Common myeloid progenitor, CD34-positive (primary cell): Measurements from ENCODE around the gene NDUFAF7.
"Not testable (repeated sequence)": the region's sequence is repeated elsewhere in the genome, so short reads cannot be mapped to it uniquely, and the experiment has no call there.

ENCODE experiments used
- CTCF ChIA-PET: fragments of 350-600 bp; sonication (Branson Sonifier 250); formaldehyde crosslinking; loops from one replicate; lab custom pipeline; 2021; ENCODE audit warnings: antibody characterized with exemption; lab: Charles Lee
- POLR2A ChIA-PET: fragments of 350-600 bp; sonication (Branson Sonifier 250); formaldehyde crosslinking; loops from one replicate; lab custom pipeline; 2021; ENCODE audit warnings: antibody characterized with exemption; lab: Charles Lee
- DNase-seq, 3 donors: peaks; one replicate each; pipeline versions ENCODE4 v3.0.0 to v3.0.0-alpha.2; 2013
- H3K27ac ChIP-seq, 2 experiments: 1 replicate in 1 of 2; 2 replicates in 1 of 2; pipeline ENCODE4 v1.7.0; 2013; ENCODE audit warnings: inconsistent platforms in 2 of 2, low read length in 2 of 2, mild to moderate bottlenecking in 2 of 2, low read depth in 1 of 2, moderate library complexity in 1 of 2; ENCODE audit not compliant: severe bottlenecking in 2 of 2, insufficient read depth in 1 of 2, poor library complexity in 1 of 2
- H3K27me3 ChIP-seq, 5 experiments: replicated peaks in 2 of 5; 1 replicate in 3 of 5; 2 replicates in 2 of 5; pipeline versions ENCODE4 v1.6.1 to v1.7.0; 2013; ENCODE audit warnings: low read length in 4 of 5, mild to moderate bottlenecking in 2 of 5, moderate library complexity in 2 of 5, inconsistent platforms in 1 of 5; ENCODE audit not compliant: insufficient read depth in 5 of 5, control insufficient read depth in 4 of 5
- H3K36me3 ChIP-seq, 4 experiments: 1 replicate in 2 of 4; 2 replicates in 2 of 4; pipeline versions ENCODE4 v1.6.1 to v1.7.0; 2013; ENCODE audit warnings: low read length in 3 of 4, control low read depth in 1 of 4, mild to moderate bottlenecking in 1 of 4; ENCODE audit not compliant: control insufficient read depth in 4 of 4, insufficient read depth in 4 of 4
- H3K4me1 ChIP-seq, 4 experiments: 1 replicate in 3 of 4; 2 replicates in 1 of 4; pipeline versions ENCODE4 v1.6.1 to v1.7.1; 2013; ENCODE audit warnings: low read length in 3 of 4, mild to moderate bottlenecking in 3 of 4, control low read depth in 1 of 4, inconsistent platforms in 1 of 4, moderate library complexity in 1 of 4; ENCODE audit not compliant: control insufficient read depth in 4 of 4, insufficient read depth in 4 of 4; ENCODE audit errors: control extremely low read depth in 1 of 4
- H3K4me3 ChIP-seq, 7 experiments: 1 replicate in 4 of 7; 2 replicates in 3 of 7; pipeline versions ENCODE4 v1.5.1 to v1.7.0; 2013; ENCODE audit warnings: mild to moderate bottlenecking in 7 of 7, low read length in 6 of 7, moderate library complexity in 6 of 7, inconsistent platforms in 2 of 7, low read depth in 2 of 7, control low read depth in 1 of 7; ENCODE audit not compliant: insufficient read depth in 4 of 7, control insufficient read depth in 1 of 7; ENCODE audit errors: extremely low read depth in 1 of 7
- H3K9me3 ChIP-seq, 5 experiments: 1 replicate in 4 of 5; 2 replicates in 1 of 5; pipeline versions ENCODE4 v1.6.1 to v1.7.1; 2013; ENCODE audit warnings: low read length in 4 of 5, mild to moderate bottlenecking in 2 of 5, inconsistent platforms in 1 of 5, low read depth in 1 of 5, moderate library complexity in 1 of 5; ENCODE audit not compliant: control insufficient read depth in 4 of 5, insufficient read depth in 2 of 5; ENCODE audit errors: control extremely low read depth in 1 of 5
- WGBS: methylation state at CpG from one replicate; pipeline ENCODE4 v1.1.5; 2013; ENCODE audit not compliant: insufficient coverage; 5-methylcytosine and 5-hydroxymethylcytosine counted together

The NDUFAF7 gene

DNA sequence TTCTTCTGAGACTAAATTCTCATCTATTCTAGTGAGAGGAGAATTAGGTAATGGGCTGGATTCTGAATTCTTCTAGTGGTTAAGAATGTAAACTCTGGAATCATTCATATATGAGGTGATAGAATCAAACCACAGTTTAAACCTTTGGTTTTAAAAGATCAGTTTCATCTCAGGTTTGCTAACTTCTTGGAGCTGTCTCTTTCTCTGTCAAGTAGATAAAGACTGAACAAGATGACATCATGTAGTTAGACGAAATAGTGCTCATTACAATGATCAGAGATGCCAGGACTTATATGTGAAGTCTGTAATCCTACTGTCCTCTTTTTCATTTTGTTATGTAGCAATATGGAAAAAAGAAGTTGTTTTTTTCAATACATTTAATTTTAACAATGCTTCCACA, 30.2 kb upstream of the NDUFAF7 start:
- CTCF ChIA-PET, result interaction anchor here (1.0 to 3.7 kb wide), 6 partner anchors 10 to 50 kb away, joined by 3 to 9 read pairs (median 4); partner anchors contain the start of genes CEBPZ and NDUFAF7
- H3K4me1 ChIP-seq, result peaks cover 3 to 31% (median 16%) of the 10 kb centered on the region in 4 experiments
- POLR2A ChIA-PET, result no interaction called here
- peaks cover 0 to 11% (median 4%) of the 10 kb centered on the region in 5 experiments for H3K9me3 ChIP-seq
- H3K27ac ChIP-seq, result peak overlapping the region in 1 of 2 experiments; percentile 43
- no peaks in the 10 kb centered on the region for H3K27me3 ChIP-seq
- peaks cover 24 to 57% (median 34%) of the 10 kb centered on the region in 4 experiments for H3K36me3 ChIP-seq
- no CpG with 5 or more reads among the region's 1 CpG for WGBS
- no peak for DNase-seq
- H3K4me3 ChIP-seq, result no peak overlapping the region

DNA sequence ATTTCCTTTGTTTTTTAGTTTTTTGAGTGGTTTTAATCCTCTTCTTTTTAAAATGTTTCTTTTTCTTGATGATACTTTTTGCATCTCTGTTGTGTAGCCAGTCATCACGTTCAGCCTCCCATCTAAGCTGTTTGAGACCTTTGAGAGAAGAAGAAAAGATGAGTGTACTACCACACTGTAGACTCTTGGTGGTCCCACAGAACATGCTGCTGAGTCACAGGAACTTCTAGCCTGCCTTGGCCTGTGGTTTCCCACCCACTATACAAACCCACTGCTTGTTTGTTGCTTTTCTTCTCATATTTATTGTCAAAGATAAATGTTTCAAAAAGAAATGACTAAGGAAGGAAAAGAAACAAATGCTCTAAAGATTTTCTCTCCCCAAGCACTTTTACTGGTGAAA, 29.7 kb upstream of the NDUFAF7 start:
- POLR2A ChIA-PET, result no interaction called here
- peaks cover 30 to 63% (median 39%) of the 10 kb centered on the region in 4 experiments for H3K36me3 ChIP-seq
- CTCF ChIA-PET, result interaction anchor here (1.0 to 3.7 kb wide), 5 partner anchors 10 to 50 kb away, joined by 3 to 9 read pairs (median 5); partner anchors contain the start of genes CEBPZ and NDUFAF7

DNA sequence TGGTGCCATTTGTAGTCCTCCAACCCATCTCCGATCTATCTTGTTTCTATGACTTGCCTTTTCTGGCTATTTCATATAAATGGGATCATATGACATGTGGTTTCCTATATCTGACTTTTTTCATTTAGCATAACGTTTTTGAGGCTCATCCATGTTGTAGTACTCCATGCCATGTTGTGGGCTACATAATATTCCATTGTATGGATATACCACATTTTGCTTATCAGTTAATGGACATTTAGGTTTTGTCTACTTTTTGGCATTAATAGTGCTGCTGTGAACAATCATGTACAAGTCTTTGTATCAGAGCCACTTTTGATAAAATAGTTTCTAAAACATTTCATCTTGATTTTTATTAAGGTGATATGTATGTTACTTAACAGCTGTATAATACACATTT, 27.8 kb upstream of the NDUFAF7 start:
- Histone ChIP-seq H3K27me3 (no peaks in the 10 kb centered on the region), H3K27ac (no peak overlapping the region), H3K4me3 (no peak overlapping the region), H3K36me3 (peaks cover 37 to 77% (median 54%) of the 10 kb centered on the region in 4 experiments), H3K9me3 (peaks cover 8 to 33% (median 10%) of the 10 kb centered on the region in 5 experiments), H3K4me1 (peaks cover 0 to 13% (median 5%) of the 10 kb centered on the region in 4 experiments)
- DNase-seq, result no peak
- WGBS, result no CpG with 5 or more reads among the region's 2 CpGs
- ChIA-PET POLR2A (interaction anchor here (0.7 kb wide), 1 partner anchor 55 kb away, joined by 3 read pairs; no protein-coding TSS in a partner anchor), CTCF (interaction anchor here (1.1 to 1.6 kb wide), 2 partner anchors 10 to 15 kb away, joined by 3 to 5 read pairs; partner anchors contain the start of gene SULT6B1)

More for the DNA sequence above, 29.7 kb upstream of the NDUFAF7 start:
- Histone ChIP-seq H3K27me3 (no peaks in the 10 kb centered on the region), H3K4me1 (peaks cover 3 to 28% (median 15%) of the 10 kb centered on the region in 4 experiments), H3K4me3 (no peak overlapping the region), H3K27ac (peak overlapping the region in 1 of 2 experiments; percentile 61), H3K9me3 (peaks cover 0 to 17% (median 7%) of the 10 kb centered on the region in 5 experiments)
- peak; percentile 80 to 92 (median 89) for DNase-seq
- WGBS, result no CpG with 5 or more reads among the region's 1 CpG

DNA sequence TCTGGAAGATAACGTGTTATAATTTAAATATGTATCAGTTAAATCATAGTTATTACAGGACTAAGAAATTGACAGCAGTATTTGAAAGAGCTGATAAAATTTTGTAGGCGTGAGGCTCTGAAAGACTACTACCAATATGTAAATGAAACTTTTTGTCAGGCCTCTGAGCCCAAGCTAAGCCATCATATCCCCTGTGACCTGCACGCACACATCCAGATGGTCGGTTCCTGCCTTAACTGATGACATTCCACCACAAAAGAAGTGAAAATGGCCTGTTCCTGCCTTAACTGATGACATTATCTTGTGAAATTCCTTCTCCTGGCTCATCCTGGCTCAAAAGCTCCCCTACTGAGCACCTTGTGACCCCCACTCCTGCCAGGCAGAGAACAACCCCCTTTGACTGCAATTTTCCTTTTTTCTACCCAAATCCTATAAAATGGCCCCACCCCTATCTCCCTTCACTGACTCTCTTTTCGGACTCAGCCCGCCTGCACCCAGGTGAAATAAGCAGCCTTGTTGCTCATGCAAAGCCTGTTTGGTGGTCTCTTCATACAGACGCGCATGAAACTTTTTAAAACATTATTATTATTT, 26.3 kb upstream of the NDUFAF7 start:
- H3K4me1 ChIP-seq, result peaks cover 0 to 13% (median 5%) of the 10 kb centered on the region in 4 experiments
- H3K27ac ChIP-seq, H3K4me3 ChIP-seq, H3K27me3 ChIP-seq, POLR2A ChIA-PET, DNase-seq, CTCF ChIA-PET: not testable (repeated sequence)
- WGBS, result 100% methylated on average over 3 of the region's 8 CpGs
- H3K9me3 ChIP-seq, result peaks cover 12 to 48% (median 22%) of the 10 kb centered on the region in 5 experiments
- H3K36me3 ChIP-seq, result peaks cover 43 to 82% (median 66%) of the 10 kb centered on the region in 4 experiments

DNA sequence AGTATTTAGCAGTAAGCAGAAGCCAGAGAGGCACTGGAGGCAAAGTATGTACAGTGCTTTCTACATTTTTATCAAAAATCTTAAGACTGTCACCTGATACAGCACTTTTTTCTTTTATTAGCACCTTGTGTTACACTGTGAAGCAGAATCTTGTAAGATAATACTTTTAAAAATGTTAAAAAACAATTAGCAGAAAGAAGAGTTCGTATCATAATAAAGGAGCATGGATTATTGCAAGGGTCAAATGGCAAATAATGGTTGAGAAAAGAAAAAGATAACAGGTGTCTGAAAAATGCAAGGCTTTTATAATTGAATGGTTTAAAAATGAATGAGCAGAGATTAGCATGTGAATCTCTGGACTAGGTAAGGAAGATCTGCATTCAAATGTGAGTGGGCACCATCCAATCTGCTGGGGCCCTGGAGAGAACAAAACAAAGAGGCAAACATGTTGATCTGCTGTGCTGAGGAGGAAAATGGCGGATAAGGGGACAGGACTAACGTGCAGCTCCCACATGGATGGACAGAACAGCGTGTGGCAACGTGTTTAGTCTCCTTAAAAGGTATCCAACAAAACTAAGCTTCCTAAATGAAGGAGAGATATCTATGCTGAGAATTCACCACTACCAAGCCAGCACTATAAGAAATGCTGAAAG, 25.6 kb upstream of the NDUFAF7 start:
- peak in 1 of 3 donors; percentile 17 for DNase-seq
- 96% methylated on average over 4 of the region's 5 CpGs for WGBS
- Histone ChIP-seq H3K9me3 (peaks cover 12 to 50% (median 22%) of the 10 kb centered on the region in 5 experiments), H3K36me3 (peaks cover 44 to 86% (median 65%) of the 10 kb centered on the region in 4 experiments), H3K27ac (no peak overlapping the region), H3K4me3 (no peak overlapping the region), H3K27me3 (no peaks in the 10 kb centered on the region), H3K4me1 (peaks cover 0 to 13% (median 5%) of the 10 kb centered on the region in 4 experiments)
- POLR2A ChIA-PET, result no interaction called here
- CTCF ChIA-PET, result no interaction called here

DNA sequence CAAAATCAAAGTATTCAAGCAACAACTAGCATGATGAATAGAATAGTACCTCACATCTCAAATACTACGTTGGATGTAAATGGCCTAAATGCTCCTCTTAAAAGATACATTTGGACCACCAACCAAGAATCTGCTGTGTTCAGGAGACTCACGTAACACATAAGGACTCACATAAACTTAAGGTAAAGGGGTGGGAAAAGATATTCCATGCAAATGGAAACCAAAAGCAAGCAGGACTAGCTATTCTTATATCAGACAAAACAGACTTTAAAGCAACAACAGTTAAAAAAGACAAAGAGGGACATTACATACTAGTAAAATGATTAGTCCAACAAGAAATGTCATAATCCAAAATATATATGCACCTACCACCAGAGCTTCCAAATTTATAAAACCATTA, 24.7 kb upstream of the NDUFAF7 start:
- peaks cover 12 to 50% (median 22%) of the 10 kb centered on the region in 5 experiments for H3K9me3 ChIP-seq
- CTCF ChIA-PET, result interaction anchor here (1.1 to 2.3 kb wide), 2 partner anchors 38 to 58 kb away, joined by 3 to 5 read pairs; no protein-coding TSS in a partner anchor
- H3K4me1 ChIP-seq, H3K27me3 ChIP-seq, H3K27ac ChIP-seq, POLR2A ChIA-PET, DNase-seq: not testable (repeated sequence)
- H3K36me3 ChIP-seq, result peaks cover 46 to 93% (median 67%) of the 10 kb centered on the region in 4 experiments
- H3K4me3 ChIP-seq, result peak overlapping the region in 1 of 7 experiments; percentile 6
- no CpG with 5 or more reads among the region's 2 CpGs for WGBS
